ENCODE results near the gene KIF26A. TPM values are rescaled to one million over a fixed set of nuclear protein-coding genes. Genes with fewer than 3 reads are reported as not detected.

The KIF26A gene
- total and polyA plus RNA-seq, 10 donors, result 0.72 to 21.9 (median 9.2) TPM

- DNase-seq, result no peak
- H3K27ac ChIP-seq, result no peak overlapping the region
- 69 to 81% (median 70%) methylated on average over 16 to 27 of the region's 27 CpGs for WGBS, 5 donors
- intact Hi-C loops (cut with DNase I; ENCODE audit: low total_unique reads), result no loop called here
- no peaks in the 10 kb centered on the region for H3K9me3 ChIP-seq
- peaks cover 0 to 8% (median 3%) of the 10 kb centered on the region in 6 donors for H3K4me1 ChIP-seq
- TF ChIP-seq POLR2AphosphoS5 (IDR thresholded peaks at IDR 0.05) (no peak), CTCF (IDR thresholded peaks at IDR 0.05 in 8 of 11, conservative IDR thresholded peaks at IDR 0.05 in 3 of 11) (no peak), POLR2A (IDR thresholded peaks at IDR 0.05) (no peak)
- no peak overlapping the region for H3K4me3 ChIP-seq
- H3K36me3 ChIP-seq, result no peaks in the 10 kb centered on the region
- peaks cover 0 to 46% (median 0%) of the 10 kb centered on the region in 7 donors for H3K27me3 ChIP-seq (replicated peaks in 1 of 7)
Measured at GRCh38 chr14:104187121-104187889, 48.9 kb downstream of the KIF26A start.

GRCh38 chr14:104187931-104188726 is 49.7 kb downstream of the KIF26A start:
- no peak for DNase-seq
- H3K4me3 ChIP-seq, result no peak overlapping the region
- no peaks in the 10 kb centered on the region for H3K36me3 ChIP-seq
- H3K27ac ChIP-seq, result no peak overlapping the region
- 55 to 79% (median 71%) methylated on average over 10 to 27 of the region's 27 CpGs for WGBS, 5 donors
- TF ChIP-seq CTCF (IDR thresholded peaks at IDR 0.05 in 8 of 11, conservative IDR thresholded peaks at IDR 0.05 in 3 of 11), result no peak
- no peak for TF ChIP-seq POLR2AphosphoS5 (IDR thresholded peaks at IDR 0.05)
- no peak for TF ChIP-seq POLR2A (IDR thresholded peaks at IDR 0.05)
- intact Hi-C loops (cut with DNase I; ENCODE audit: low total_unique reads), result no loop called here
- H3K27me3 ChIP-seq (replicated peaks in 1 of 7), result peaks cover 0 to 45% (median 0%) of the 10 kb centered on the region in 7 donors
- H3K4me1 ChIP-seq, result peaks cover 0 to 8% (median 3%) of the 10 kb centered on the region in 6 donors
- no peaks in the 10 kb centered on the region for H3K9me3 ChIP-seq

- 80 to 86% (median 81%) methylated on average over 9 to 15 of the region's 15 CpGs for WGBS, 5 donors
- Histone ChIP-seq H3K27ac (no peak overlapping the region), H3K36me3 (no peaks in the 10 kb centered on the region), H3K4me3 (no peak overlapping the region), H3K4me1 (peaks cover 0 to 8% (median 3%) of the 10 kb centered on the region in 6 donors), H3K27me3 (replicated peaks in 1 of 7) (peaks cover 0 to 38% (median 0%) of the 10 kb centered on the region in 7 donors), H3K9me3 (no peaks in the 10 kb centered on the region)
- TF ChIP-seq POLR2AphosphoS5 (IDR thresholded peaks at IDR 0.05), result no peak
- TF ChIP-seq POLR2A (IDR thresholded peaks at IDR 0.05), result no peak
- TF ChIP-seq CTCF (IDR thresholded peaks at IDR 0.05 in 8 of 11, conservative IDR thresholded peaks at IDR 0.05 in 3 of 11), result no peak
- intact Hi-C loops (cut with DNase I; ENCODE audit: low total_unique reads), result no loop called here
- no peak for DNase-seq
Measured at GRCh38 chr14:104188727-104189400, 50.5 kb downstream of the KIF26A start.
